Activated T-cell treated with anti-CD3 and anti-CD28 coated beads, Interleukin-2, amount 50 U/mL, for 4 hours (primary cell): ENCODE data around the gene FMNL3. TPM values are rescaled to one million over a fixed set of nuclear protein-coding genes. Genes with fewer than 3 reads are reported as not detected.
"Not testable (repeated sequence)": the region's sequence is repeated elsewhere in the genome, so short reads cannot be mapped to it uniquely, and the experiment has no call there.

Experiments used
- ATAC-seq, 2 donors: fragments of 200-7000 bp; cut with Tn5 transposase; one replicate each; pipeline ENCODE4 v1.10.0; 2021
- DNase-seq: peaks from one replicate; pipeline ENCODE4 v3.0.0-alpha.2; 2020
- H3K27me3 Mint-ChIP-seq: one replicate; pipeline ENCODE4 v1.8.0; 2021; ENCODE audit warnings: low read depth, mixed read lengths
- H3K36me3 Mint-ChIP-seq: one replicate; pipeline ENCODE4 v1.8.0; 2022; ENCODE audit warnings: mixed read lengths; ENCODE audit not compliant: insufficient read depth
- H3K4me1 Mint-ChIP-seq: one replicate; pipeline ENCODE4 v1.8.0; 2021; ENCODE audit warnings: low read depth, mixed read lengths
- H3K4me3 Mint-ChIP-seq: one replicate; pipeline ENCODE4 v1.8.0; 2021; ENCODE audit warnings: mild to moderate bottlenecking, moderate library complexity, mixed read lengths
- H3K9me3 Mint-ChIP-seq: one replicate; pipeline ENCODE4 v1.8.0; 2021; ENCODE audit warnings: mixed read lengths
- total RNA-seq, 3 donors: library from RNA; stranded (reverse); gene quantifications; one replicate each; pipeline ENCODE4 v1.2.1, GENCODE V29; 2021

Gene FMNL3
- total RNA-seq, 3 donors from 2014 or later: 22.1 to 24.0 (median 23.6) TPM

DNA sequence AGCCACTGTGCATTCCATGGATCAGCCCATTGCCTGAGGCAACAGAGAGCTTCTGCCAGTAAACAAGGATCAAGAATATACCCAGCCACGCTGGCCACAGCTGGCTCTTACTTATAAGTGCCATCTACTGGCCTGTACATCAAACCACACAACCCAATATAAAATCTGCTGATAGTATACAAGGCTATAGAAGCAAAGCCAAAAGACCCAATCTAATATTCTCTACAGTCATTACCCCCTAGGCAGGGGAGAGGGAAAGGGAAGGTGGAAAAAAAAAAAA, 97.4 kb downstream of the FMNL3 start:
- Mint-ChIP-seq H3K4me1 (no peaks in the 10 kb centered on the region), H3K27me3 (peaks cover 20% of the 10 kb centered on the region), H3K4me3 (no peak overlapping the region), H3K36me3 (no peaks in the 10 kb centered on the region), H3K9me3 (peaks cover 3% of the 10 kb centered on the region)
- ATAC-seq (no peak), DNase-seq (no peak)

DNA sequence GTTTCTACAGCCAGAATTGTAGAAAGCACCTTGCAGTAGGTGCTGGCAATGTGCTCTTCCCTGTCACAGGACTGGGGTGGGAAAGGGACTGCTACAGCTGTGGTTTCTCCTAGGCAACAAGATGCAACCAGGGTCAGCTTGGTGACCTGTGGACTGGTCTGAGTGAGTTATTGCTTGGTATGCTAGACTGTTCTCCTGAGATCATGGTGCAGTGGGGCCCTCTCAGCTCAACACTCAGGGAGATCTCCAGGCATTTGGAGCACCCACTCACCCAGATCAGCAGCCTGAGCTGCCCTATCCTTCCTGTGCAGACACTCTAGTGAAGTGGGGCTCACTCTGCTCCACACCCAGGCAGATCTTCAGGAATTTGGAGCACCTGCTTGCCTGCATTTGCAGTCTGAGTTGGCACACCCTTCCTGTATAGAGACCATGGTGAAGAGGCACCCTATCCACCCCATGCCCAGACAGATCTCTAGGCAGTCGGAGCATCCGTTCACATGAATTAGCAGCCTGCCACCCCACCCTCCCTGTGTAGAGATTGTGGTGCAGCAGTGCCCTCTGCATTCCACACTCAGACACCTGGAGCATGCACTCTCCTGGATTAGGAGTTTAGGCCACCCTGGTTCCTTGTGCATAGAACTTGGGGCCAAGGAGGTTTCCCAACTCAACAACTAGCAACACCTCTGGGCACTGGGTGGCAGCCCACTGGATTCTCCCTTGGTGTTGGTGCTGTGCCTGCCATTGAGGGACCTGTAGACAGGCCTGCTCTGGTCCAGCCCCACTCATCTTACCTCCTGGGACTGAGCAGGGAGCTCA, 97.9 kb downstream of the FMNL3 start:
- H3K9me3 Mint-ChIP-seq: peaks cover 3% of the 10 kb centered on the region
- H3K27me3 Mint-ChIP-seq: peaks cover 18% of the 10 kb centered on the region
- H3K4me1 Mint-ChIP-seq: no peaks in the 10 kb centered on the region
- no peaks in the 10 kb centered on the region for H3K36me3 Mint-ChIP-seq
- ATAC-seq (no peak), DNase-seq (no peak)
- H3K4me3 Mint-ChIP-seq: no peak overlapping the region

DNA sequence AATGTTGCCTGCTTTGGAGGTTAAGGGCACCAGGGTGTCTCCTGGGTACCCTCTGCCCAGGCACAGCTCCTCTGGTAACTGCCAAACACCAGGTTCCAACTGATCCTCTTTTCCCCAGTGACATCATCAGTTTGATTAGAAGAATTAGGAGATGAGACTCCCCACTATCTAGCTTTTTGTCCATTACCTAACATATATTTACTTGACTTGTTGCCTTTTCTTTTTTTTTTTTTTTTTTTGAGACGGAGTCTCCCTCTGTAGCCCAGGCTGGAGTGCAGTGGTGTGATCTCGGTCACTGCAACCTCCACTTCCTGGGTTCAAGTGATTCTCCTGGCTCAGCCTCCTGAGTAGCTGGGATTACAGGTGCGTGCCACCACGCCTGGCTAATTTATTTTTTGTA, 101.7 kb downstream of the FMNL3 start, which contains the start of gene FAM186B:
TSS of gene FAM186B (minus strand) at position 101 of the 400 bp plus-strand sequence. CDS start 162 bp downstream, outside the sequence.
- H3K27me3 Mint-ChIP-seq, H3K9me3 Mint-ChIP-seq, H3K4me1 Mint-ChIP-seq: not testable (repeated sequence)

DNA sequence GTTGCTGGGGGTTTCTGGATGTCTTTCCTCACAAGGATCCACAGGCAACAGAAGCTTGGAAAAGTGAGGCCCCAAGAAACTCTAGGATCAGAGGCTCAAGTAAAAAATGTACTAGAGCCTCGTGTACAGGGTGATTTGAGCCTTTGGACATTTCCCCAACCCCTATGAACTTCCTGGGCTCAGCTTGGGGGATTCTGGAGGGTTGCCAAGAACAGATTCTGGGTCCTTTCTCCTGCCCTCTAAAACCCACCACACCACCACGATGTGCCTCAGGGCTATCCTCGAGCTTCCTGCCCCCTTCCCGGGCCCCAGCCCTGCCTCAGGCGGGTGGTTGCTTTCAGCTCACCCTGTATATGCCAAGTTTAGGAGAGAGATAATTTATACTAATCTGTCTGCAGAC, 102.3 kb downstream of the FMNL3 start:
- no peak overlapping the region for H3K4me3 Mint-ChIP-seq
- no peaks in the 10 kb centered on the region for H3K9me3 Mint-ChIP-seq
- ATAC-seq (no peak), DNase-seq (no peak)
- no peaks in the 10 kb centered on the region for H3K36me3 Mint-ChIP-seq
- no peaks in the 10 kb centered on the region for H3K4me1 Mint-ChIP-seq
- peaks cover 5% of the 10 kb centered on the region for H3K27me3 Mint-ChIP-seq

More for the DNA sequence above, 101.7 kb downstream of the FMNL3 start, which contains the start of gene FAM186B:
- DNase-seq, H3K4me3 Mint-ChIP-seq, ATAC-seq, H3K36me3 Mint-ChIP-seq: not testable (repeated sequence)

DNA sequence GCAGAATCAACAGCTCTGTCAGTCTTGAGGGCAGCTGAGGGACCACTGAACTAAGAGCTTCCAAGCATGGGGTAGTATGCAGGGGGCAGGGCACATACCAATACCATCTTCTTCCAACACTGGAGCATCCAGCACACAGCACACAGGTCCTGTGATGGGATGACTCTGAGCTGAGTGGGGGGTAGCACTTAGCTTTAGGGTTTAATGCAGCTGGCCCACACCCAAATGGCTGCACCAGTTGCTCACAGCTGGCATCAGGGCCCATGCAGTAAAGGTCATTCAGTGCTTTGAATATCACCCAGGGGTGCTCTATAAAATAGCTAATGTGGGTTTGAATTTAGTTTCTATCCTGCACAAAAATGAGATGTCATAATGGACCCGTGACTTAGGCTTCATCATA, 103.5 kb downstream of the FMNL3 start:
- ATAC-seq (no peak), DNase-seq (no peak)
- Mint-ChIP-seq H3K36me3 (no peaks in the 10 kb centered on the region), H3K9me3 (no peaks in the 10 kb centered on the region), H3K4me3 (no peak overlapping the region), H3K4me1 (no peaks in the 10 kb centered on the region), H3K27me3 (peaks cover 5% of the 10 kb centered on the region)

DNA sequence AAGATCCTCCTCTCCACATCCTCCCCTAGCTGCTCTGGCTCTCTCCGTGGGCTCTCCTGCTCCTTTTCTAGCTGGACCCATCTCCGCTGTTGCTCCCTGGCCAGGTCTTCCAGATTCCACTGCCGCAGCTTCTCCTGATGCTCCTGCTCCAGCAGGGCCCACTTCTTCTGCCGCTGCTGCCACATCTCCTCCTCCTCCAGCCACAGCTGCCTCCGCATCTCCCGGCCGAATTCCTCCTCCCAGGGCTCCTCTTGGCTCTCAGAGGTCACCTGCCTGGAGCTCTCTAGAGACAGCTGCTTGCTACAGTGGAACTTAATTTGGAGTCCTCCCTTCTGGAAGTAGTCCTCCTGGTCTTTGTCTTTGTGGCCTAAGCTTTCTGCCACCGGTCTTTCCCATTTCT, 107.2 kb downstream of the FMNL3 start:
- Mint-ChIP-seq H3K36me3 (no peaks in the 10 kb centered on the region), H3K9me3 (no peaks in the 10 kb centered on the region), H3K27me3 (no peaks in the 10 kb centered on the region), H3K4me3 (no peak overlapping the region), H3K4me1 (no peaks in the 10 kb centered on the region)
- no peak for DNase-seq
- ATAC-seq: no peak

DNA sequence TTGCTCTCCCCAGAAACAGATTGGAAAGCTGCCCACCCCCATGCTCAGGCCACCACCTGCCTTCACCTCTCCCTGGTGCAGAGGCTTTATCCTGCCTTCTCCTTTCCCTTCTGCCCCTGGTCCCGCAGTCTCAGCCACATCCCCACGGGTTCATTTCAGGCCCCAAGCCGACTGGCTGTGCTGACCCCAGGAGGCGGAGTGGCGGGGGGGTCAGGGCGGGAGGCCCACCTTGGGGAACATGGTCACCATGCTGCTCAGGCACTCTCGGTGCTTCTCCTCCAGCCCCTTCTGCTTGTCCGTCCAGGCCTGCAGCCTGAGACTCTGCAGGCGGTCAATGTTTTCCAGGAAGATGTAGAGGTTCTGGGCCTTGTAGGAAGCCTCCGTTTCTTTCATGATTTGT, 108.7 kb downstream of the FMNL3 start:
- Mint-ChIP-seq H3K27me3 (no peaks in the 10 kb centered on the region), H3K36me3 (no peaks in the 10 kb centered on the region), H3K4me3 (no peak overlapping the region), H3K4me1 (no peaks in the 10 kb centered on the region), H3K9me3 (no peaks in the 10 kb centered on the region)
- DNase-seq: no peak
- ATAC-seq: no peak

DNA sequence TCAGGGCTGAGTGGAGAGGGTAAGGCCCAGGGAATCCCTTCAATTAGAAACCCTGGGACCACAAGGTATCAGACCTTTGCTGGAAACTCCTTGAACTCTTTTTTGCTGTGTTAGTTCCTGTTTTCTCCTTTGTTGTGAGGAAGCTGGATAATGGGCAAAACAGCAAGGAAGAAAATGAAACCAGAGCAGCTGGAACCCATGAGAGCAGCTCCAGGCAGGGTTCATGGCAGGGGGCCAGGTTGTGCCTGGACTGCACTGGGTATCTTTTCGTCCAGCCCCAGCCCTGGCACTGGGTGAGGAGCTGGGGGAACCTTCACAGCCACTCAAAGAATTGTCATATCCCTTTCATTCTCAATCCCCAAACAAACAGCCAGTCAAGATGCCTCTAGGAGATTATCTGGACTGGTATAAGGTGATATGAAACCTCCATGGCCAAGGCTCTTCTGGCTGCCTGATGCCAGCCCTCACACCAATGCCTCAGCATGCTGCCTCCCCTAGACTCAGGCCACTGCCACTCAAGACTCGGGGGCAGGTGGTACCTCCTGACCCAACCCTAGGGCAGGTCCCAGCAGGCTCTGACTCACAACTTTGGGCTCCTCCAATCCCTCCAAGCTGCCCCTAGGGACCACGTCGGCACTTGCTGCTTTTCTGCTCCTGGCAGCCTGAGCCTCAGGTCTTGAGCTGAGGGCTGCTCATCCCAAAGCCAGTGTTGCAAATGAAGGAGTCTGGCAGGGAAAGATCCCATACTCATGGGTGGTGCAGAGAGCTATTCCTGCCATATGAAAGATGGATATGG, 118.3 kb downstream of the FMNL3 start:
- Mint-ChIP-seq H3K4me3 (no peak overlapping the region), H3K9me3 (no peaks in the 10 kb centered on the region), H3K27me3 (no peaks in the 10 kb centered on the region), H3K4me1 (no peaks in the 10 kb centered on the region), H3K36me3 (peaks cover 27% of the 10 kb centered on the region)
- ATAC-seq (no peak), DNase-seq (no peak)

DNA sequence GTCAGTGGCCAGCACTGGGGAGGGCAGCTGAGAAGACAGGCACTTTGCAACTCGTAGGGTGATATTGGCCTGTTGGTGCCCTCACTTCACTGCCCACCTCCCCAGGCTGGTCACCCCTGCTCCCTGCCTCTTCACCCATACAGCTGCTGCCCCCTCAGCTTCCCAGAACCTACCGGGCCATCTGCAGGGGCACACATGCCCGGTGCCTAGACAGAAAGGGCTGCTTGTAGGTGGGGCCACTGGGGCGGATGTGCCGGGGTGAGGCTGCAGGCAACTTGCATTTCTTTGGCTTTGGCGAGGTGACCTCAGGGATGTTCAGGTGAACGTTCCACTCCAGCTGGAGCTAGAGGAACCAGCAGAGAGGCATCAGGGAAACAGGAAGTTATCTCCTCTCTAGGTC, 118.9 kb downstream of the FMNL3 start:
- ATAC-seq (no peak), DNase-seq (no peak)
- Mint-ChIP-seq H3K4me3 (no peak overlapping the region), H3K36me3 (peaks cover 28% of the 10 kb centered on the region), H3K9me3 (no peaks in the 10 kb centered on the region), H3K27me3 (no peaks in the 10 kb centered on the region), H3K4me1 (no peaks in the 10 kb centered on the region)

DNA sequence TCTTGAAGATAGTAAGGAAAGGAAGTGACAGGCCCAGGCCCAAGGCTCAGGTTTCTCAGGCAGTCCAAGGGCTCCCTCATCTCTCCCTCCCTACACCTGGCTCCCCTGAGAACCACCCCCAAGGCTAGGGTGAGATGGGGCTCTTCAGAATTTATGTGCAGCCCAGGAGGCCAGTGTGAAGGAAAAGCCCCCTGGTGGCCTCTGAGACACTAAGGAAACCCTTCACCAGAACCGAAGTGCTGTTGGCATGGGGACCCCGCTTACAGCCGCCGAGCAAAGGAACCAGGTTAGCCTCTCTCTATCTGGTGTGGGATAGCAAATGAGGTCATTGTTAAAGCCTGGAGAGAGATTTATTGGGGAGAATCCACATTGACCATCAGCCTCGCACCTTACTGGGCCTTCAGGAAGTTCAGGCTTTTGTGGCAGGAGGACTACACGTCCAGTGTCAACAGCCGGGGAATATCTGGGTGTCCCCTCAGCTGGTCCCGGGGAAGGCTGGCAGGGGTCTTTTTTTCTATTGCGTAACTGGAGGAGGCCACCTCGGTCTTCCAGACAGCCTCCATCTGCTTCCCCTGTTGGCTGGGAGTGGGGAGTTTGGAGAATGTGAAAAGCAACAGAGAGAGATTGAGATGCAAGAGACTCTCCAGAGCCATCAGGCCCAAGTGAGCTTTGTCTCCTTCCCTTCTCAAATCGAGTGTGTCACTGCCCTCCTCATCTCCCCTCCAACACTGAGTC, 119.9 kb downstream of the FMNL3 start:
- DNase-seq (no peak), ATAC-seq (no peak)
- Mint-ChIP-seq H3K36me3 (peaks cover 34% of the 10 kb centered on the region), H3K9me3 (no peaks in the 10 kb centered on the region), H3K4me3 (no peak overlapping the region), H3K27me3 (no peaks in the 10 kb centered on the region), H3K4me1 (no peaks in the 10 kb centered on the region)

Other genes starting within 250 kb of the FMNL3 start
- 1 to 10 TPM; 1.6 to 4.0 (median 3.3) TPM for gene KCNH3, start 168.4 kb downstream of the FMNL3 start, total RNA-seq
- 10 to 100 TPM; 83.9 to 98.7 (median 92.1) TPM for gene MCRS1, start 139.3 kb downstream of the FMNL3 start, total RNA-seq
- under 1 TPM; 0.28 to 0.38 (median 0.37) TPM for gene FAM186B, start 101.8 kb downstream of the FMNL3 start, total RNA-seq
- 10 to 100 TPM in 2 of 3 donors, 1 to 10 TPM in 1; 8.0 to 10.9 (median 10.6) TPM for gene PRPF40B, start 83.8 kb downstream of the FMNL3 start, total RNA-seq
- 100 to 1,000 TPM; 383 to 509 (median 438) TPM for gene TMBIM6, start 34.2 kb upstream of the FMNL3 start, total RNA-seq
- 1 to 10 TPM; 6.3 to 7.7 (median 6.8) TPM for gene NCKAP5L, start 121.0 kb upstream of the FMNL3 start, total RNA-seq
- 1 to 10 TPM; 4.2 to 6.0 (median 4.3) TPM for gene BCDIN3D, start 135.7 kb upstream of the FMNL3 start, total RNA-seq
- under 1 TPM in 2 of 3 donors, not detected in 1; 0.16 to 0.54 TPM for gene FAIM2, start 196.5 kb upstream of the FMNL3 start, total RNA-seq
- gene AQP2, start 243.3 kb upstream of the FMNL3 start, total RNA-seq: not detected